Stimulated activated CD8-positive, alpha-beta memory T cell treated with anti-CD3 and anti-CD28 coated beads, Interleukin-12 subunit alpha, Interleukin-12 subunit beta, amount 100 ng/mL, for 24 hours (primary cell): ENCODE results near the gene EFNB1.

Source experiments
- DNase-seq: peaks from one replicate; pipeline ENCODE4 v3.0.0-alpha.2; 2020; ENCODE audit errors: extremely low read depth

EFNB1 gene

GRCh38 chrX:68827848-68828624, 785 bp upstream of the EFNB1 start:
- peak; percentile 26 for DNase-seq

- DNase-seq, result no peak
These were observed 979 bp downstream of the EFNB1 start for GRCh38 chrX:68829582-68830418.

GRCh38 chrX:68830419-68831404, 1.9 kb downstream of the EFNB1 start:
- DNase-seq, result no peak

GRCh38 chrX:68831405-68832100, 2.7 kb downstream of the EFNB1 start:
- DNase-seq, result no peak

- DNase-seq, result no peak
These were observed 3.2 kb downstream of the EFNB1 start for GRCh38 chrX:68832101-68832416.

GRCh38 chrX:68832516-68833447, 4.0 kb downstream of the EFNB1 start:
- DNase-seq, result no peak

- no peak for DNase-seq
These were observed 4.6 kb downstream of the EFNB1 start for GRCh38 chrX:68833448-68833805.

- DNase-seq, result no peak
These were observed 5.1 kb downstream of the EFNB1 start for GRCh38 chrX:68833855-68834331.

GRCh38 chrX:68834371-68835103, 5.7 kb downstream of the EFNB1 start:
- DNase-seq, result no peak

- DNase-seq, result no peak
These were observed 6.3 kb downstream of the EFNB1 start for GRCh38 chrX:68835104-68835442.

GRCh38 chrX:68835468-68835867, 6.6 kb downstream of the EFNB1 start:
- DNase-seq, result no peak

- DNase-seq, result no peak
These were observed 8.3 kb downstream of the EFNB1 start for GRCh38 chrX:68837119-68837518.

GRCh38 chrX:68838571-68838910, 9.7 kb downstream of the EFNB1 start:
- DNase-seq, result no peak

GRCh38 chrX:68839771-68840170, 10.9 kb downstream of the EFNB1 start:
- no peak for DNase-seq

- DNase-seq, result no peak
These were observed 11.4 kb downstream of the EFNB1 start for GRCh38 chrX:68840256-68840655.

GRCh38 chrX:68841251-68842049, 12.6 kb downstream of the EFNB1 start:
- no peak for DNase-seq

GRCh38 chrX:68842351-68842750, 13.5 kb downstream of the EFNB1 start:
- DNase-seq, result no peak

GRCh38 chrX:68842781-68843581, 14.2 kb downstream of the EFNB1 start:
- DNase-seq, result no peak
